H1 (cell line): Measurements from ENCODE around the gene TMEM238. TPM values are rescaled to one million over a fixed set of nuclear protein-coding genes. Genes with fewer than 3 reads are reported as not detected.

Experiments
- ASH2L ChIP-seq: fragments of 200-600, 300-600 bp; sonication (generic); IDR thresholded peaks from one replicate; pipeline ENCODE4 v1.7.1; 2017; ENCODE audit warnings: low read length
- ATF2 ChIP-seq: IDR thresholded peaks from 2 replicates; pipeline ENCODE4 v1.6.1; 2012; ENCODE audit warnings: low read length, inconsistent platforms
- ATF3 ChIP-seq: IDR thresholded peaks from 2 replicates; pipeline ENCODE4 v1.6.1; 2011; ENCODE audit warnings: low read depth, mild to moderate bottlenecking, low read length; ENCODE audit not compliant: insufficient read depth
- BACH1 ChIP-seq: IDR thresholded peaks from 2 replicates; pipeline ENCODE4 v1.6.1; 2012; ENCODE audit warnings: low read length, improper control_type of control experiment
- BCL11A ChIP-seq, 2 experiments: IDR thresholded peaks; one replicate each; pipeline ENCODE4 v1.6.1; 2011; ENCODE audit warnings: low read depth in 2 of 2, low read length in 2 of 2, mild to moderate bottlenecking in 2 of 2
- BRCA1 ChIP-seq: IDR thresholded peaks from 2 replicates; pipeline ENCODE4 v1.6.1; 2012; ENCODE audit warnings: low read depth, low read length, improper control_type of control experiment
- CEBPB ChIP-seq: IDR thresholded peaks from 2 replicates; pipeline ENCODE4 v1.6.1; 2012; ENCODE audit warnings: low read depth, low read length
- CHD1 ChIP-seq: IDR thresholded peaks from 2 replicates; pipeline ENCODE4 v1.6.1; 2012; ENCODE audit warnings: low read depth, low read length, improper control_type of control experiment
- CREB1 ChIP-seq: IDR thresholded peaks from 2 replicates; pipeline ENCODE4 v1.6.1; 2012; ENCODE audit warnings: inconsistent platforms
- E2F6 ChIP-seq: IDR thresholded peaks from 2 replicates; pipeline ENCODE4 v1.6.1; 2012; ENCODE audit warnings: inconsistent platforms
- GABPA ChIP-seq: IDR thresholded peaks from 2 replicates; pipeline ENCODE4 v1.6.1; 2011; ENCODE audit warnings: mild to moderate bottlenecking, low read length, moderate library complexity, borderline replicate concordance; ENCODE audit not compliant: insufficient read depth
- JUND ChIP-seq: IDR thresholded peaks from 2 replicates; pipeline ENCODE4 v1.6.1; 2011; ENCODE audit warnings: mild to moderate bottlenecking, improper control_type of control experiment, low read length
- KDM1A ChIP-seq: fragments of 200-600, 300-600 bp; sonication (generic); IDR thresholded peaks from 2 replicates; pipeline ENCODE4 v1.7.1; 2016; ENCODE audit warnings: mild to moderate bottlenecking, low read length, borderline replicate concordance
- POU5F1 ChIP-seq: IDR thresholded peaks from 2 replicates; pipeline ENCODE4 v1.6.1; 2011; ENCODE audit warnings: low read depth, mild to moderate bottlenecking, low read length, moderate library complexity
- RAD21 ChIP-seq, 2 experiments: IDR thresholded peaks in 1 of 2; conservative IDR thresholded peaks in 1 of 2; 2 replicates each; pipeline ENCODE4 v1.6.1; 2011; ENCODE audit warnings: low read depth in 2 of 2, low read length in 2 of 2, improper control_type of control experiment in 1 of 2, inconsistent platforms in 1 of 2, mild to moderate bottlenecking in 1 of 2, moderate library complexity in 1 of 2
- RBBP5 ChIP-seq: IDR thresholded peaks from 2 replicates; pipeline ENCODE4 v1.7.1; 2012; ENCODE audit warnings: low read depth, mild to moderate bottlenecking, inconsistent platforms, low read length, moderate library complexity, borderline replicate concordance
- RNF2 ChIP-seq: fragments of 200-900, 300-1000 bp; sonication (generic); IDR thresholded peaks from 2 replicates; pipeline ENCODE4 v1.7.1; 2016; ENCODE audit warnings: borderline replicate concordance, low read depth, mild to moderate bottlenecking, antibody characterized with exemption, low read length; ENCODE audit not compliant: poor library complexity, severe bottlenecking; ENCODE audit errors: missing control alignments
- SIRT6 ChIP-seq: IDR thresholded peaks from one replicate; pipeline ENCODE4 v1.7.1; 2012; ENCODE audit warnings: low read length, inconsistent platforms
- SP2 ChIP-seq: IDR thresholded peaks from 2 replicates; pipeline ENCODE4 v1.6.1; 2012; ENCODE audit warnings: mild to moderate bottlenecking, low read length, inconsistent platforms
- SRF ChIP-seq: IDR thresholded peaks from 2 replicates; pipeline ENCODE4 v1.6.1; 2011; ENCODE audit warnings: mild to moderate bottlenecking, low read depth, low read length, moderate library complexity
- TBP ChIP-seq: IDR thresholded peaks from 2 replicates; pipeline ENCODE4 v1.6.1; 2011; ENCODE audit warnings: low read depth, low read length, improper control_type of control experiment
- TCF12 ChIP-seq: IDR thresholded peaks from 2 replicates; pipeline ENCODE4 v1.6.1; 2011; ENCODE audit warnings: low read depth, mild to moderate bottlenecking, low read length
- polyA plus RNA-seq, 7 experiments: library from polyadenylated mRNA; depleted of rRNA in 3 of 7; stranded (reverse) in 5 of 7; unstranded in 2 of 7; fragments of >200 nt in 5 of 7; fragments of 200-250 nt in 2 of 7; gene quantifications; 1 replicate in 5 of 7; 2 replicates in 1 of 7; 4 replicates in 1 of 7; pipeline versions ENCODE4 v1.2.1 to v1.2.3, GENCODE V29; 2011 to 2013; ENCODE audit warnings: missing spikeins in 2 of 7, mixed read lengths in 2 of 7
- total RNA-seq: library from RNA; stranded (reverse); fragmentation: NEBNext Ultra II Directional; extraction: Animal tissue kit (Norgen Biotek cat#: 25700); gene quantifications from 2 replicates; pipeline ENCODE4 v1.2.1, GENCODE V29; 2021

TMEM238 gene
- total and polyA plus RNA-seq, 2 of the 8 experiments (the other 6 are each of a cell fraction or from before 2014, with no cell fraction given) = 0.53 to 3.8 TPM

- TF ChIP-seq CHD1 (no peak), TCF12 (0 out of 2 replicates have a peak, but pooled peaks have one; percentile 6), CEBPB (no peak), BRCA1 (no peak), E2F6 (peak; percentile 92), JUND (peak; percentile 24; the same call in 1 of the 2 replicates), CREB1 (peak; percentile 92), SRF (0 out of 2 replicates have a peak, but pooled peaks have one; percentile 6), SP2 (peak; percentile 27; the same call in 1 of the 2 replicates), RBBP5 (no peak), ASH2L (no peak), BCL11A (IDR thresholded peaks at IDR 0.05; ENCODE audit: low read depth in 2 of 2, low read length in 2 of 2) (no peak), GABPA (no peak), KDM1A (peak; percentile 52; the same call in 1 of the 2 replicates), RNF2 (peak; percentile 57), POU5F1 (no peak), SIRT6 (no peak), BACH1 (0 out of 2 replicates have a peak, but pooled peaks have one; percentile 30), TBP (peak; percentile 97), RAD21 (IDR thresholded peaks at IDR 0.05 in 1 of 2, conservative IDR thresholded peaks at IDR 0.05 in 1 of 2; ENCODE audit: low read depth in 2 of 2, low read length in 2 of 2) (peak in 1 of 2 experiments; percentile 5; a peak in 1 of 4 replicates), ATF2 (no peak), ATF3 (no peak)
Measured at GRCh38 chr19:55407800-55408532, 23.9 kb upstream of the TMEM238 start (continued).
